Measurements from ENCODE around the gene RAB7A. TPM values are rescaled to one million over a fixed set of nuclear protein-coding genes. Genes with fewer than 3 reads are reported as not detected.

Gene RAB7A
- total and polyA plus RNA-seq, 2 experiments from 2014 or later, result 108 to 269 TPM

DNA sequence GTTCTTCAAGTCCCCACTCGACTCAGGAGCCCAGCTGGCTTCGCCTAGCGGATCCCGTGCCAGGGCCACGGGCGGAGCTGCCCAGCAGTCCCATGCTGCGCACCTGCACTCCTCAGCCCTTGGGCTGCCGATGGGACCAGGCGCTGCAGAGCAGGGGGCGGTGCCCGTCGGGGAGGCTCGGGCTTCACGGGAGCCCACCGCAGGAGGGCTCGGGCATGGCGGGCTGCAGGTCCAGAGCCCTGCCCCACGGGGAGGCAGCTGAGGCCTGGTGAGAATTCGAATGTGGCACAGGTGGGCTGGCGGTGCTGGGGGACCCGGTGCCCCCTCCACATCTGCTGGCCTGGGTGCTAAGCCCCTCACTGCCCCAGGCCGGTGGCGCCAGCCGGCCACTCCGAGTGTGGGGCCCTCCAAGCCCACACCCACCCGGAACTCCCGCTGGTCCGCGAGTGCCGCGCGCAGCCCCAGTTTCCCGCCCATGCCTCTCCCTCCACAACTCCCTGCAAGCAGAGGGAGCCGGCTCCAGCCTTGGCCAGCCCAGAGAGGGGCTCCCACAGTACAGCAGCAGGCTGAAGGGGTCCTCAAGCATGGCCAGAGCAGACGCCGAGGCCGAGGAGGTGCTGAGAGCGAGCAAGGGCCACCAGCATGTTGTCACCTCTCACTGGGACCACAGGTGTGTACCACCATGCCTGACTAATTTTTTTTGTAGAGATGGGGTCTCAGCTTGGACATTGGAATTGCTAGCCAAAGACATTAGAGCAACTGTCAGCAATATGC, 17.0 kb downstream of the RAB7A start:
- Histone ChIP-seq H3K27me3 (no peaks in the 10 kb centered on the region), H3K4me2 (no peak overlapping the region), H2AFZ (no peak overlapping the region), H3K9me3 (ENCODE audit: low read depth) (no peaks in the 10 kb centered on the region), H3K79me2 (peaks cover 100% of the 10 kb centered on the region), H3K36me3 (replicated peaks; ENCODE audit: insufficient read depth, low read depth) (no peaks in the 10 kb centered on the region), H3K9me2 (replicated peaks; ENCODE audit: insufficient read depth) (no peaks in the 10 kb centered on the region), H3K4me3 (no peak overlapping the region), H4K20me1 (ENCODE audit: insufficient read depth, poor library complexity, severe bottlenecking) (peaks cover 100% of the 10 kb centered on the region), H3K27ac (no peak overlapping the region), H3K4me1 (ENCODE audit: insufficient read depth) (no peaks in the 10 kb centered on the region)
- WGBS (ENCODE audit: low lambda C conversion rate, missing lambda C conversion rate), result 98% methylated on average over 37 of the region's 38 CpGs
- DNase-seq (ENCODE audit: low spot score), result no peak
- TF ChIP-seq EZH2 (IDR thresholded peaks at IDR 0.05; ENCODE audit: borderline replicate concordance), result no peak
- TF ChIP-seq EZH2phosphoT487 (IDR thresholded peaks at IDR 0.05; ENCODE audit: low read depth, severe bottlenecking, unreplicated experiment), result no peak
- no peak for TF ChIP-seq CTCF (IDR thresholded peaks at IDR 0.05; ENCODE audit: poor library complexity)

GRCh38 chr3:128745742-128746141, 19.8 kb downstream of the RAB7A start:
- 93% methylated on average over 3 of the region's 3 CpGs for WGBS (ENCODE audit: low lambda C conversion rate, missing lambda C conversion rate)
- H4K20me1 ChIP-seq (ENCODE audit: insufficient read depth, poor library complexity, severe bottlenecking), result peaks cover 100% of the 10 kb centered on the region
- H3K9me3 ChIP-seq (ENCODE audit: low read depth), result no peaks in the 10 kb centered on the region
- DNase-seq (ENCODE audit: low spot score), result no peak
- no peaks in the 10 kb centered on the region for H3K36me3 ChIP-seq (replicated peaks; ENCODE audit: insufficient read depth, low read depth)
- H3K27me3 ChIP-seq, result no peaks in the 10 kb centered on the region
- H3K79me2 ChIP-seq, result peaks cover 100% of the 10 kb centered on the region
- no peaks in the 10 kb centered on the region for H3K4me1 ChIP-seq (ENCODE audit: insufficient read depth)
- no peak for TF ChIP-seq EZH2 (IDR thresholded peaks at IDR 0.05; ENCODE audit: borderline replicate concordance)
- no peak for TF ChIP-seq CTCF (IDR thresholded peaks at IDR 0.05; ENCODE audit: poor library complexity)
- no peak for TF ChIP-seq EZH2phosphoT487 (IDR thresholded peaks at IDR 0.05; ENCODE audit: low read depth, severe bottlenecking, unreplicated experiment)
- H2AFZ ChIP-seq, result no peak overlapping the region
- H3K27ac ChIP-seq, result no peak overlapping the region
- H3K4me2 ChIP-seq, result no peak overlapping the region
- no peak overlapping the region for H3K4me3 ChIP-seq
- H3K9me2 ChIP-seq (replicated peaks; ENCODE audit: insufficient read depth), result no peaks in the 10 kb centered on the region

- TF ChIP-seq EZH2phosphoT487 (IDR thresholded peaks at IDR 0.05; ENCODE audit: low read depth, severe bottlenecking, unreplicated experiment), result no peak
- no peak for TF ChIP-seq EZH2 (IDR thresholded peaks at IDR 0.05; ENCODE audit: borderline replicate concordance)
- TF ChIP-seq CTCF (IDR thresholded peaks at IDR 0.05; ENCODE audit: poor library complexity), result no peak
- no peak overlapping the region for H3K27ac ChIP-seq
- H3K79me2 ChIP-seq, result peaks cover 100% of the 10 kb centered on the region
- no peak for DNase-seq (ENCODE audit: low spot score)
- no peak overlapping the region for H3K4me3 ChIP-seq
- H3K9me3 ChIP-seq (ENCODE audit: low read depth), result no peaks in the 10 kb centered on the region
- no peaks in the 10 kb centered on the region for H3K9me2 ChIP-seq (replicated peaks; ENCODE audit: insufficient read depth)
- no peaks in the 10 kb centered on the region for H3K36me3 ChIP-seq (replicated peaks; ENCODE audit: insufficient read depth, low read depth)
- H3K4me2 ChIP-seq, result no peak overlapping the region
- no peaks in the 10 kb centered on the region for H3K4me1 ChIP-seq (ENCODE audit: insufficient read depth)
- no peaks in the 10 kb centered on the region for H3K27me3 ChIP-seq
- peaks cover 100% of the 10 kb centered on the region for H4K20me1 ChIP-seq (ENCODE audit: insufficient read depth, poor library complexity, severe bottlenecking)
- no peak overlapping the region for H2AFZ ChIP-seq
- 98% methylated on average over 2 of the region's 2 CpGs for WGBS (ENCODE audit: low lambda C conversion rate, missing lambda C conversion rate)
These were observed 20.9 kb downstream of the RAB7A start for GRCh38 chr3:128746881-128747280.
